SK-N-SH (cell line): ENCODE data around the gene CDH4. TPM values are rescaled to one million over a fixed set of nuclear protein-coding genes. Genes with fewer than 3 reads are reported as not detected.

Experiments used
- CTCF ChIA-PET: fragments of 300-600, 350-600 bp; formaldehyde crosslinking; extraction: SDS; loops from one replicate; lab custom pipeline; 2021; lab: Yijun Ruan, JAX
- POLR2A ChIA-PET: fragments of 350-600 bp; sonication (Branson Sonifier 250); formaldehyde crosslinking; extraction: SDS; loops from one replicate; lab custom pipeline; 2020; ENCODE audit warnings: antibody characterized with exemption, inconsistent platforms; lab: Yijun Ruan, JAX
- DNase-seq: peaks from one replicate; pipeline ENCODE4 v3.0.0; 2012
- H2AFZ ChIP-seq: fragments of 200-600 bp; sonication (generic); 2 replicates; pipeline ENCODE4 v1.8.1; 2016; ENCODE audit warnings: antibody characterized with exemption, mild to moderate bottlenecking, low read depth
- H3F3A ChIP-seq: fragments of 200-600 bp; sonication (generic); replicated peaks from 2 replicates; pipeline ENCODE3; 2016; ENCODE audit warnings: antibody characterized with exemption, mild to moderate bottlenecking; ENCODE audit not compliant: insufficient read depth
- H3K27ac ChIP-seq, 2 experiments: fragments of 200-500 bp in 1 of 2; fragments of 200-600 bp in 1 of 2; sonication (Bioruptor generic) in 1 of 2; sonication (generic), shearing (Covaris generic) in 1 of 2; 2 replicates each; pipeline versions ENCODE4 v1.5.1 to v1.6.1; 2014 to 2016; ENCODE audit warnings: low read depth in 2 of 2, inconsistent platforms in 1 of 2, low read length in 1 of 2, mild to moderate bottlenecking in 1 of 2, mixed read lengths in 1 of 2
- H3K27me3 ChIP-seq: fragments of 200-600 bp; sonication (generic), shearing (Covaris generic); 2 replicates; pipeline ENCODE4 v1.6.1; 2016; ENCODE audit warnings: mixed run types; ENCODE audit not compliant: insufficient read depth
- H3K36me3 ChIP-seq, 2 experiments: fragments of 200-500 bp in 1 of 2; fragments of 200-600 bp in 1 of 2; sonication (Bioruptor generic) in 1 of 2; sonication (generic) in 1 of 2; replicated peaks in 1 of 2; 2 replicates each; pipeline versions ENCODE3 to v1.5.1; 2014 to 2016; ENCODE audit warnings: low read length in 1 of 2, mild to moderate bottlenecking in 1 of 2; ENCODE audit not compliant: insufficient read depth in 2 of 2, control insufficient read depth in 1 of 2
- H3K4me1 ChIP-seq, 2 experiments: fragments of 200-500 bp in 1 of 2; fragments of 200-600 bp in 1 of 2; sonication (Bioruptor generic) in 1 of 2; sonication (generic), shearing (Covaris generic) in 1 of 2; 2 replicates each; pipeline versions ENCODE4 v1.5.1 to v1.6.1; 2014 to 2016; ENCODE audit warnings: low read depth in 1 of 2, low read length in 1 of 2, mixed run types in 1 of 2; ENCODE audit not compliant: insufficient read depth in 2 of 2, control insufficient read depth in 1 of 2
- H3K4me2 ChIP-seq: fragments of 200-600 bp; sonication (generic), shearing (Covaris generic); 2 replicates; pipeline ENCODE4 v1.6.1; 2017; ENCODE audit warnings: mixed run types
- H3K4me3 ChIP-seq, 2 experiments: fragments of 200-500 bp in 1 of 2; fragments of 200-600 bp in 1 of 2; sonication (Bioruptor generic) in 1 of 2; sonication (generic), shearing (Covaris generic) in 1 of 2; 2 replicates each; pipeline versions ENCODE4 v1.5.1 to v1.8.1; 2014 to 2016; ENCODE audit warnings: low read depth in 2 of 2, inconsistent platforms in 1 of 2, low read length in 1 of 2, mild to moderate bottlenecking in 1 of 2, mixed read lengths in 1 of 2, moderate library complexity in 1 of 2
- H3K79me2 ChIP-seq: fragments of 200-600 bp; sonication (generic); 2 replicates; pipeline ENCODE4 v1.8.1; 2017; ENCODE audit warnings: mild to moderate bottlenecking; ENCODE audit not compliant: insufficient read depth
- H3K9ac ChIP-seq: fragments of 200-600 bp; sonication (generic); 2 replicates; pipeline ENCODE4 v1.6.1; 2017; ENCODE audit warnings: mixed run types
- H3K9me2 ChIP-seq: fragments of 200-600 bp; sonication (generic); 2 replicates; pipeline ENCODE4 v1.6.1; 2017; ENCODE audit warnings: mixed run types
- H3K9me3 ChIP-seq: fragments of 200-600 bp; sonication (generic); 2 replicates; pipeline ENCODE4 v1.6.1; 2017; ENCODE audit warnings: mixed run types, mild to moderate bottlenecking, moderate library complexity
- H4K20me1 ChIP-seq: fragments of 200-600 bp; sonication (generic); 2 replicates; pipeline ENCODE4 v1.6.1; 2017; ENCODE audit warnings: mild to moderate bottlenecking, mixed run types; ENCODE audit not compliant: insufficient read depth
- ELF1 ChIP-seq: IDR thresholded peaks from 2 replicates; pipeline ENCODE4 v1.4.0; 2012
- EP300 ChIP-seq, 2 experiments: IDR thresholded peaks; 2 replicates each; pipeline versions ENCODE4 v1.4.0 to v1.6.1; 2012; ENCODE audit warnings: borderline replicate concordance in 1 of 2, low read depth in 1 of 2, low read length in 1 of 2
- EZH2phosphoT487 ChIP-seq: fragments of 200-600 bp; sonication (generic); IDR thresholded peaks from 2 replicates; pipeline ENCODE4 v1.6.1; 2017; ENCODE audit warnings: low read depth, mixed run types, mild to moderate bottlenecking, antibody characterized with exemption, moderate library complexity, borderline replicate concordance
- FOSL2 ChIP-seq: IDR thresholded peaks from 2 replicates; pipeline ENCODE4 v1.4.0; 2012; ENCODE audit warnings: low read depth, mild to moderate bottlenecking, moderate library complexity, borderline replicate concordance
- FOXM1 ChIP-seq: IDR thresholded peaks from 2 replicates; pipeline ENCODE4 v1.4.0; 2012; ENCODE audit warnings: low read depth, mild to moderate bottlenecking
- GABPA ChIP-seq: IDR thresholded peaks from 2 replicates; pipeline ENCODE4 v1.4.0; 2012; ENCODE audit warnings: low read depth, mild to moderate bottlenecking
- MXI1 ChIP-seq: IDR thresholded peaks from 2 replicates; pipeline ENCODE4 v1.6.1; 2012; ENCODE audit warnings: mild to moderate bottlenecking, low read depth, low read length, improper control_type of control experiment
- NRF1 ChIP-seq: IDR thresholded peaks from 2 replicates; pipeline ENCODE4 v1.6.1; 2012; ENCODE audit warnings: low read depth, mild to moderate bottlenecking, low read length
- POLR2AphosphoS5 ChIP-seq: IDR thresholded peaks from 2 replicates; pipeline ENCODE4 v1.6.1; 2012; ENCODE audit warnings: low read depth, low read length
- RAD21 ChIP-seq: IDR thresholded peaks from 2 replicates; pipeline ENCODE4 v1.6.1; 2012; ENCODE audit warnings: mild to moderate bottlenecking, low read length
- RCOR1 ChIP-seq: fragments of 150-350 bp; IDR thresholded peaks from 2 replicates; pipeline ENCODE4 v1.6.1; 2017; ENCODE audit warnings: antibody characterized with exemption, low read length
- SIN3A ChIP-seq: IDR thresholded peaks from 2 replicates; pipeline ENCODE4 v1.6.1; 2012; ENCODE audit warnings: low read depth, mild to moderate bottlenecking, low read length, moderate library complexity, borderline replicate concordance
- TCF12 ChIP-seq: IDR thresholded peaks from 2 replicates; pipeline ENCODE4 v1.4.0; 2012
- YY1 ChIP-seq: IDR thresholded peaks from 2 replicates; pipeline ENCODE4 v1.4.0; 2012; ENCODE audit warnings: low read depth, mild to moderate bottlenecking
- WGBS: methylation state at CpG from one replicate; pipeline ENCODE4 v1.1.6; 2017; ENCODE audit warnings: low lambda C conversion rate; 5-methylcytosine and 5-hydroxymethylcytosine counted together
- polyA plus RNA-seq, 3 experiments: library from polyadenylated mRNA; depleted of rRNA; stranded (reverse); fragments of >200 nt; gene quantifications; 2 replicates each; pipeline ENCODE4 v1.2.3, GENCODE V29; 2012
- TF ChIP-seq, protein P1 (sequence below): IDR thresholded peaks from 2 replicates; pipeline ENCODE4 v1.6.1; 2012; ENCODE audit warnings: mild to moderate bottlenecking, low read depth, low read length, moderate library complexity
- TF ChIP-seq, protein P2 (sequence below): IDR thresholded peaks from 2 replicates; pipeline ENCODE4 v1.4.0; 2012; ENCODE audit warnings: low read depth, borderline replicate concordance
- TF ChIP-seq, protein P3 (sequence below): fragments of 200-600 bp; sonication (generic); IDR thresholded peaks from 2 replicates; pipeline ENCODE4 v1.6.1; 2017; ENCODE audit warnings: antibody characterized with exemption, mild to moderate bottlenecking, moderate library complexity
- TF ChIP-seq, protein P4 (sequence below): IDR thresholded peaks from 2 replicates; pipeline ENCODE4; 2012

CDH4 gene
- polyA plus RNA-seq, 1 of the 3 experiments (the other 2 are of a cell fraction), result not detected

DNA sequence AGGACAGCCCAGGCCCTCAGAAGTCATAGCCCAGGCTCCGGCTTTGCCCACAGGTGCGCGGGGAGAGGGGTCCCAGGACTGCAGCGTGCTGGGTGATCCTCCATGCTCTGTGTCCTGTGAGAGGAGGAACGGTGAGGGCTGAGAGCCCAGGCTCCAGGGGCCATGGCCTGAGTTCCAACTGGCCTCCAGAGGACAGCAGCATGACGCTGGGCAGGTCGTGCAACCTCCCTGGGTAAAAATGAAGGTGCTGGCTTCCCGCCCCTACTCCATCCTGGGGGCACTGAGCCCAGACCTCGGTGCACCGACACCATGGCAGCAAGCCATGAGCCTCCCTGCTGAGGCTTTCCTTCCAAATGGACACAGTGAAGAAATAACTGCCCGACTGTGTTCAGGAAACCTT lies 508.3 kb downstream of the CDH4 start (continued):
- TF ChIP-seq, protein P1, sequence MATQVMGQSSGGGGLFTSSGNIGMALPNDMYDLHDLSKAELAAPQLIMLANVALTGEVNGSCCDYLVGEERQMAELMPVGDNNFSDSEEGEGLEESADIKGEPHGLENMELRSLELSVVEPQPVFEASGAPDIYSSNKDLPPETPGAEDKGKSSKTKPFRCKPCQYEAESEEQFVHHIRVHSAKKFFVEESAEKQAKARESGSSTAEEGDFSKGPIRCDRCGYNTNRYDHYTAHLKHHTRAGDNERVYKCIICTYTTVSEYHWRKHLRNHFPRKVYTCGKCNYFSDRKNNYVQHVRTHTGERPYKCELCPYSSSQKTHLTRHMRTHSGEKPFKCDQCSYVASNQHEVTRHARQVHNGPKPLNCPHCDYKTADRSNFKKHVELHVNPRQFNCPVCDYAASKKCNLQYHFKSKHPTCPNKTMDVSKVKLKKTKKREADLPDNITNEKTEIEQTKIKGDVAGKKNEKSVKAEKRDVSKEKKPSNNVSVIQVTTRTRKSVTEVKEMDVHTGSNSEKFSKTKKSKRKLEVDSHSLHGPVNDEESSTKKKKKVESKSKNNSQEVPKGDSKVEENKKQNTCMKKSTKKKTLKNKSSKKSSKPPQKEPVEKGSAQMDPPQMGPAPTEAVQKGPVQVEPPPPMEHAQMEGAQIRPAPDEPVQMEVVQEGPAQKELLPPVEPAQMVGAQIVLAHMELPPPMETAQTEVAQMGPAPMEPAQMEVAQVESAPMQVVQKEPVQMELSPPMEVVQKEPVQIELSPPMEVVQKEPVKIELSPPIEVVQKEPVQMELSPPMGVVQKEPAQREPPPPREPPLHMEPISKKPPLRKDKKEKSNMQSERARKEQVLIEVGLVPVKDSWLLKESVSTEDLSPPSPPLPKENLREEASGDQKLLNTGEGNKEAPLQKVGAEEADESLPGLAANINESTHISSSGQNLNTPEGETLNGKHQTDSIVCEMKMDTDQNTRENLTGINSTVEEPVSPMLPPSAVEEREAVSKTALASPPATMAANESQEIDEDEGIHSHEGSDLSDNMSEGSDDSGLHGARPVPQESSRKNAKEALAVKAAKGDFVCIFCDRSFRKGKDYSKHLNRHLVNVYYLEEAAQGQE, result no peak
- TF ChIP-seq MXI1, result no peak
- TF ChIP-seq, all 33 proteins: peak for 0

DNA sequence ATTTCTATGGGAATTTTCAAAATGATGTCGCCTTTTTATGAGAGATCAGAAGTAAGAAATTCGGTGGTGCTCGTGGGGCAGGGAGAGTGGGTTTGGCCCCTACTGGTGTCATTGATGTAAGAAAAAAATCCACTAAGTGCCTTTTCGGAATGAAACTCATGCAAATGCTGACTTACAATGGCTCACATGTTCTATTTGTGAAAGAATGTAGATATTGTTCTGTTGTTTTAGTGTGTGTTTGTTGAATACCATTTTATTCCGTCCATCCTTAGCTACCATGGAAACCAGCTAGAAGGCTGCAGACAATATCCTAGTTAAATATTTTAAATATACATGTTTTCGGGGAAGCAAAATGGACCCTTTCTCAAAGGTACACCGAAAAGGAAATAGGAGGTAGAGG lies 508.7 kb downstream of the CDH4 start:
- Histone ChIP-seq H3K27me3 (no peaks in the 10 kb centered on the region), H3K4me2 (no peak overlapping the region), H3K27ac (no peak overlapping the region), H3K4me1 (no peaks in the 10 kb centered on the region), H3F3A (no peaks in the 10 kb centered on the region), H3K79me2 (no peaks in the 10 kb centered on the region), H3K9me3 (no peaks in the 10 kb centered on the region), H2AFZ (no peak overlapping the region), H4K20me1 (no peaks in the 10 kb centered on the region), H3K4me3 (no peak overlapping the region), H3K9me2 (no peaks in the 10 kb centered on the region), H3K9ac (no peak overlapping the region), H3K36me3 (no peaks in the 10 kb centered on the region)
- POLR2A ChIA-PET, result no interaction called here
- CTCF ChIA-PET, result no interaction called here
- DNase-seq, result no peak
- TF ChIP-seq MXI1, result no peak
- TF ChIP-seq, protein P2, sequence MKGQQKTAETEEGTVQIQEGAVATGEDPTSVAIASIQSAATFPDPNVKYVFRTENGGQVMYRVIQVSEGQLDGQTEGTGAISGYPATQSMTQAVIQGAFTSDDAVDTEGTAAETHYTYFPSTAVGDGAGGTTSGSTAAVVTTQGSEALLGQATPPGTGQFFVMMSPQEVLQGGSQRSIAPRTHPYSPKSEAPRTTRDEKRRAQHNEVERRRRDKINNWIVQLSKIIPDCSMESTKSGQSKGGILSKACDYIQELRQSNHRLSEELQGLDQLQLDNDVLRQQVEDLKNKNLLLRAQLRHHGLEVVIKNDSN, result no peak
- TF ChIP-seq FOXM1, result no peak
- TF ChIP-seq SIN3A, result no peak
- no peak for TF ChIP-seq RAD21
- TF ChIP-seq TCF12, result no peak
- no peak for TF ChIP-seq POLR2AphosphoS5
- TF ChIP-seq NRF1, result no peak
- no peak for TF ChIP-seq ELF1
- TF ChIP-seq EP300 (IDR thresholded peaks at IDR 0.05; ENCODE audit: borderline replicate concordance in 1 of 2, low read depth in 1 of 2, low read length in 1 of 2), result no peak
- no peak for TF ChIP-seq RCOR1
- TF ChIP-seq, protein P3, sequence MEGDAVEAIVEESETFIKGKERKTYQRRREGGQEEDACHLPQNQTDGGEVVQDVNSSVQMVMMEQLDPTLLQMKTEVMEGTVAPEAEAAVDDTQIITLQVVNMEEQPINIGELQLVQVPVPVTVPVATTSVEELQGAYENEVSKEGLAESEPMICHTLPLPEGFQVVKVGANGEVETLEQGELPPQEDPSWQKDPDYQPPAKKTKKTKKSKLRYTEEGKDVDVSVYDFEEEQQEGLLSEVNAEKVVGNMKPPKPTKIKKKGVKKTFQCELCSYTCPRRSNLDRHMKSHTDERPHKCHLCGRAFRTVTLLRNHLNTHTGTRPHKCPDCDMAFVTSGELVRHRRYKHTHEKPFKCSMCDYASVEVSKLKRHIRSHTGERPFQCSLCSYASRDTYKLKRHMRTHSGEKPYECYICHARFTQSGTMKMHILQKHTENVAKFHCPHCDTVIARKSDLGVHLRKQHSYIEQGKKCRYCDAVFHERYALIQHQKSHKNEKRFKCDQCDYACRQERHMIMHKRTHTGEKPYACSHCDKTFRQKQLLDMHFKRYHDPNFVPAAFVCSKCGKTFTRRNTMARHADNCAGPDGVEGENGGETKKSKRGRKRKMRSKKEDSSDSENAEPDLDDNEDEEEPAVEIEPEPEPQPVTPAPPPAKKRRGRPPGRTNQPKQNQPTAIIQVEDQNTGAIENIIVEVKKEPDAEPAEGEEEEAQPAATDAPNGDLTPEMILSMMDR, result no peak
- no peak for TF ChIP-seq EZH2phosphoT487
- no peak for TF ChIP-seq GABPA
- TF ChIP-seq, protein P4, sequence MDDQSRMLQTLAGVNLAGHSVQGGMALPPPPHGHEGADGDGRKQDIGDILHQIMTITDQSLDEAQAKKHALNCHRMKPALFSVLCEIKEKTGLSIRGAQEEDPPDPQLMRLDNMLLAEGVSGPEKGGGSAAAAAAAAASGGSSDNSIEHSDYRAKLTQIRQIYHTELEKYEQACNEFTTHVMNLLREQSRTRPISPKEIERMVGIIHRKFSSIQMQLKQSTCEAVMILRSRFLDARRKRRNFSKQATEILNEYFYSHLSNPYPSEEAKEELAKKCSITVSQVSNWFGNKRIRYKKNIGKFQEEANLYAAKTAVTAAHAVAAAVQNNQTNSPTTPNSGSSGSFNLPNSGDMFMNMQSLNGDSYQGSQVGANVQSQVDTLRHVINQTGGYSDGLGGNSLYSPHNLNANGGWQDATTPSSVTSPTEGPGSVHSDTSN, result no peak
- no peak for TF ChIP-seq YY1
- no peak for TF ChIP-seq FOSL2
- WGBS, result 45% methylated on average over 7 of the region's 7 CpGs
